HG03139 (cell line): ENCODE results near the gene SYVN1.
A peak's percentile ranks its signal among the peaks of the same experiment; 100 is the strongest.
"Not testable (repeated sequence)": the region's sequence is repeated elsewhere in the genome, so short reads cannot be mapped to it uniquely, and the experiment has no call there.

ENCODE experiments used
- ATAC-seq: cut with Tn5 transposase; IDR thresholded peaks from one replicate; pipeline ENCODE4 v1.9.1; 2021; ENCODE audit not compliant: unreplicated experiment

The SYVN1 gene

DNA sequence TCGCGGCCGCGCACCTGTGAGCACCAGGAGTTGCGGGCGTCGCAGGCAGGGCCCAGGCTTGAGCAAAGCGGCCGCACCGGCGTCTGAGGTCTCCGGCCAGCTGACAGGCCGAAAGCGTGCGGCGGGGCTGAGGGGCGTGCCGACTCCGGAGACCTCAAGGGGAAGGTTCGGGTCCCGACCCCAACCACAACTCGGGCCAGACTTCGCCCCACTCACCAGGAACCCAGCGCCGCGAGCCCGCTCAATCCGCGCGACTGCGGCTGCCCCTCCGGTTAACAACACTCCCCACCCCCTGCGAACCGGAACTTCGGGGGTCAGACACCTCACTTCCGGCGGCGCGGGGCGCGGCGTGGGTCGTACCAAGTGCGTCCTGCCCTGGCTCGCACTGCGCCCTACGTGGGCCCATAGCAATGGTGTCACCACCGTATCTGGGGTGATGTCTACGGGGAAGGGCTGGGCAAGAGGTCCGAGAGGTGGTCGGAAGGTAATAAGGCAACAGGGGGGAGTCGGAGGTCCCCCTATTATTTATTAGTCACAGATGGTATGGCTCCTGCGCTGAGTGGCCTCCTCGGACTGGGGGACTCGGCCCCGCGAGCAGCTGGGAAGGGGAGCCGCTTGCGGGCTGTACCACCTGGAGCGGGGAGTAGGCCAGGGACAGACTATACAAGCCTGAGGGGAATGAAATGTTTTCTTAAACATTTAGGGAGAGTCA lies at the start of gene SYVN1:
TSS of gene SYVN1 (minus strand) at position 280 of the 712 bp plus-strand sequence. CDS start 918 bp downstream, outside the sequence.
- ATAC-seq: peak; percentile 37

DNA sequence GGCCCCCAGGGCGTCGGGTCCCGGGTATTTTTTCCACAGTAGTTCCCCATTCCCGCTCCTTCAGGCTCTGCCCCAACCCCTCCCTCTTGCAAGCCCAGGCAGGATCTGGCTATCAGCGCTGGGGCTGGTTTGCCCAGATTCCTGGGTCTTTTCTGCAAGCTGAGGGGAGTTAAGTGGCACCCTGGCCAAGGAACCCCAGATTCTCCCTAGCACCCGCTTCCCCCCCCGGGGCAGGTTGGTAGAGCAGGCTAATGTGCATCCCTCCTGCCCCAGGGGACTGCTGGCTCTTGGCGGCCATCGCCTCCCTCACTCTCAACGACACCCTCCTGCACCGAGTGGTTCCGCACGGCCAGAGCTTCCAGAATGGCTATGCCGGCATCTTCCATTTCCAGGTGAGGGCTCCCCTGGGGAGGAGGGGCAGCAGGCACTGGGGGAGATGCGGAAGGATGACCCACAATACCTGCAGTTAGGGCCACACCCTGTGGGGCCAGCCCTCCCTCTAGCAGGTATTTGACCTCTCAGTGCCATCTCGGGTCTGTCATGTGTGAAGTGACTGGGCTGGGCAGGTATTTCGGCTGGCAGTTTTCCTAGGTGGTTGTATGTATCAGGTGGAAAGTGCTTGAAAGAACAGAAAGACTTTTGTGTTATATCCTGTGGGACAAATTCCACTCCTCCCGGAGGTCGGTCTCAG lies 49.0 kb upstream of the SYVN1 start:
- ATAC-seq: no peak

DNA sequence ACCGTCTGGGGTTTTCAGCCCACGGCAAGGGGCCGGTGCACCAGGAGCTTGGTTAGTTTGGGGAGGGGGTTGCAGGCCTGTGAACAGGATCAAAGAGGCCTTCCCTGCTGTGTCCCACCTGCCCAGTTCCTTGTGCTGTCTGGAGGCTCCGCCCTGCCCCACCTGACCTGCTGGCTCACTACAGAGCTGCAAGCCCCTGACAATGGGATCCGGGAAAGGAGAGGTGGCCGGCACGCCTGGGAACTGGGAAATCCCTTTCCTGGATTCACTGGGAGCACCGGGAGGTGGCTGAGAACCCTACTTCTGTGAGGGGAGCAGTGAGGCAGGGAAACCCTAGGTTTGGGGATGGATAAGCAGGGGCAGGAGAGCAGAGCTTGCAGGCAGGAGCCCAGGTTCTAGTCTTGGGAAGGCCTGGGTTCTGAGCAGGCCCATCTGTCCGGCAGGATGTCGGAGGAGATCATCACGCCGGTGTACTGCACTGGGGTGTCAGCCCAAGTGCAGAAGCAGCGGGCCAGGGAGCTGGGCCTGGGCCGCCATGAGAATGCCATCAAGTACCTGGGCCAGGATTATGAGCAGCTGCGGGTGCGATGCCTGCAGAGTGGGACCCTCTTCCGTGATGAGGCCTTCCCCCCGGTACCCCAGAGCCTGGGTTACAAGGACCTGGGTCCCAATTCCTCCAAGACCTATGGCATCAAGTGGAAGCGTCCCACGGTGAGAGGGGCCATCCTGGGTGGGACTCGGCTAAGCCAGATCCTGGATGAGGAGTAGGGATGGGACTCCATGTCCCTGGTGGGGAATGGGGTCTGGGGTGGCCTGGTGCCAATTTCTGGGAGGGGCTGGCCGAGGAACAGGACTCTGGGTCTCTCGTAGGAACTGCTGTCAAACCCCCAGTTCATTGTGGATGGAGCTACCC lies 48.2 kb upstream of the SYVN1 start:
- ATAC-seq: no peak

DNA sequence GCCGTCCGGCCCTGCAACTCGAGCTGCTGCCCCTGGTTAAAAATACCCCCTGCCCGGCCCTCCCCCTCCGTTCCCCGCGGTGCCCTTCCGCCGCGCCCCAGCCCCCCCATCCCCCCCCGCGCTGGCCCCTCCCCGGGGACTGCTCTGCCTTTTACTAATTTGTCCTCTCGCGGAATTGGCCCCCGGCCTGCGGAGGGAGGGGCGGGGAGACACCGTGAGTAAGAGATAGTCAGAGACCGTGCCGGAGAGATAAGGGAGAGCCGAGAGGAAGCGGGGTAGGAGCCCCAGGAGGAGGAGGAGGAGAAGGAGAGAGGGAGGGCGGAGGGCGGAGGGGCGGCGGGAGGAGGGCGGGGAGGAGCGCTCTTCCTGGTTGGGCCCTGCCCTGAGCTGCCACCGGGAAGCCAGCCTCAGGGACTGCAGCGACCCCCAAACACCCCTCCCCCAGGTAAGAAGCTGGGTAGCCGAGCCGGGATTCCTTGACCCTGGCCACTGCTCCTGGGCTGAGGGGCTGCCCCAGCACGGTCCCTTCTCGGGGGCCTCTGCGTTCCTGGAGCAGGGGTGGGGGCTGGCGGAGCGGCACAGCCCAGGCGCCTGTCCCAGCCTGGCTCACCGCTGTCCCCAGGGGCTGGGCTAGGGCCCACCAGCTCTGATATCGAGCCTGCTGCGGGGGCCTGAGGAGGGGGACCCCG lies 47.4 kb upstream of the SYVN1 start, which contains the start of gene CAPN1:
TSS of gene CAPN1 (plus strand) at position 360 of the 689 bp plus-strand sequence. CDS start 774 bp downstream, outside the sequence.
- peak; percentile 32 for ATAC-seq

DNA sequence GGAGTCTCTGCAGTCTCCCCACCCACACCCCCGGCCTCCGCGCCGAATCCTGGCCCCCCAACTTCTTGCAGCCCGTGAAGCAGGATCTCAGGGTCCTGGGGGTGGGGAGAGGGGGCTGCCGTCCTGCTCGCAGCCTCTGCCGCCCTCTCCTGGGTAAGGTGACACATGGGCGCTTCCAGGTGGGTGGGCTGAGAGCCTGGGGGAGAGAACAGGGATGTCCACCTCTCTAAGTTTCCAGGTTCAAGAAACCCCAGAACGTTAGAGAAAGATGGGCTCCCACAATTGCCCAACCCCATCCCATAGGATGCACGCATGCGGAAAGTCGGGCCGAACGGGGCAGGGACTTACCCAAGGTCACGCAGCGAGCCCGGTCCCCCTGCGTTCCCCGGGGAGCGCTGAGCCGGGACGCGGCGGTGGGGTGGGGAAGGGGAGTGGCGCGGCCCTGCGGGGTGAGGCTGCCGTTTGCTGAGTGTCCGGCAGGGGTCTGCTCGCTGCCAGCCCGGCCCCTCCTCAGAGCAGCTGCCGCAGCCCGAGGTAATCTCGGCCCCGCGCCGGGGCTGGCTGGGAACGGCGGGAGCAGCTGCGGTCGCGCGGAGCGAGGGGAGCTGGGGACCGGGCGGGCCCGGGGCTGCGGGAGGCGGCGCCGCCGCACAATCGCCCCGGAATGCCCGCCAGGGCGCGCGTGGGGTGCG lies 46.7 kb upstream of the SYVN1 start:
- ATAC-seq: peak; percentile 55

DNA sequence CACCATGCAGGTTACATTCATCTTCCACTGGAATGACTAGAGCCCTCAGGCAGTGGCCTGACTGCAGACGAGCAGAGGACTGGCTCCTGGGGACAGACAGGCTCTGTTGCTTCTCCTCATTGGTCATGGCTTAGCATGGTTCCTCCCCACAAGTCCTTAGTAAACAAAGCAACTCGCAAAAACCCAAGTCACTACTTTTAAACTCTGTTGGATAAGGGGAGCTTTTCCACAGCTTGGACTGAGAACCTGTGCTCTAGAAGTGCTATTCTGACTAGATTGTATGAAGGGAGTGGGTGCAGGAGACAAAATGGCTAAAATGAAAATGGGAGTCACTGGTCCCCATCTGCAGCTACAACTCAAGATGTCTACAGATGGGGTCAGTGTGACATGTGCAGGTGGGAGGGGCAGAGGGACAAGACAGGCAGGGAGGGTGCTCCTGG lies 40.3 kb upstream of the SYVN1 start:
- ATAC-seq: not testable (repeated sequence)

DNA sequence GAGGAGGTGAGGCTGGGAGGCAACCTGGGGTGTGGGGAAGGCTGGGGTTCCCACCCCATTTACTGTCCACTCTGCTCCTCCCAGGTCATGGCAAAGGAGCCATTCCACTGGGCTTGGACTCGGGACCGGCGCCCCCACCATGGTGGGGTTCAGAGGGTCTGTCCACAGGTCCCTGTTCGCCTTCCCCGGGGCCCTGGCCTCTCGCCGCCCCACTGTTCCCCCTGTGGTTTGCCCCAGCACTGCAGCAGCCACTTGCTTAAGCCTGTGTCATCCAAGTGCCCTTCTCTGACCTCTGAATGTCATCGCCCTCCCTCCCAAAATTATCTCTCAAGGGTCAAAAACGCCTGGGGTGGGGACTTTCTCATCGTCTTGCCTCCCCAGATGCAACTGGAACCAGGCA lies 38.3 kb upstream of the SYVN1 start:
- no peak for ATAC-seq

DNA sequence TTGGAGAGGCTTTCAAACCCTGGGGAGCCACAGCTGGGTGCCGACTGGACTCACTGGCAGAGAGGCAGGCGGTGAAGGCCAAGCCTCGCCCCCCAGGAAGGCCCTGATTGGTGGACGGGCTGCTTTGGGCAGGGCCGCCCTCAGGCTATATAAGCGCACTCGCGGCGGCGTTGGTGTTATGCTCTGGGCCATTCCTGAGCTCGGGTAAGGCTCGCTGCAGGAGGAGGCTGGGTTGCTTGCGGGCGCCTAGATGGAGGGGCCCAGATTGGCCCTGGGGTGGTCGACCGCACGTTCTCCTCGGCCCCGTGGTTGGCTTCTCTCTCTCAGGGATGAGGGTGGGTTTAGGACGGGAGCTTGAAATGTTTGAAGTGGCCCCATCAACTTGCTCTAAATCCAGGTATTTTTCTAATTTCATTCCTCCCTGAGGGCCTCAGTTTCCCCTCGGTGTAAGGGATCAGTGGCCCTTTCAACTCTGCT lies 35.8 kb upstream of the SYVN1 start, which contains the start of gene SPDYC:
TSS of gene SPDYC (plus strand) at position 176 of the 477 bp plus-strand sequence. CDS start 1,125 bp downstream, outside the sequence.
- no peak for ATAC-seq

DNA sequence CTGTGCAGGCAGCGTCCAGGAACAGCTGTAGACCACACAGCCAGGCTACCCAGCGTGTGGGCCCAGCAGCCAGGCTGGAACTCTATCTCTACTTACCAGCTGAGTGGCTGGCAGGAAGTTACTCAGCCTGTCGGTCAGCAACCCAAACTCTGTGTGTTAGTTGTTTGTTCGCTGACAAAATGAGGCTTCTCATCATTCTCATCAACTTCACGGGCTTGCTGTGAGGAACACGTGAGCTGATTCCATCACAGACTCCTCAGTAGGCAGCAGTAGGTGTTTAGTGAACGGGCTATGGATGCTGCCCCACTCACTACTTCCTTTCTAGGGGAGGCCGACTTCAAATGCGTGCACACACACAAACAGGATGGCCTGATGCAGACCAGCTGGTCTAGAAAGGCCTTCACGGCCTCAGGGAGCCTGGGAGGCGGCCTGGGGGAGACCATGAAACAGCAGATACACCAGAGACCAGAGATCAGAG lies 34.9 kb upstream of the SYVN1 start:
- ATAC-seq: no peak

DNA sequence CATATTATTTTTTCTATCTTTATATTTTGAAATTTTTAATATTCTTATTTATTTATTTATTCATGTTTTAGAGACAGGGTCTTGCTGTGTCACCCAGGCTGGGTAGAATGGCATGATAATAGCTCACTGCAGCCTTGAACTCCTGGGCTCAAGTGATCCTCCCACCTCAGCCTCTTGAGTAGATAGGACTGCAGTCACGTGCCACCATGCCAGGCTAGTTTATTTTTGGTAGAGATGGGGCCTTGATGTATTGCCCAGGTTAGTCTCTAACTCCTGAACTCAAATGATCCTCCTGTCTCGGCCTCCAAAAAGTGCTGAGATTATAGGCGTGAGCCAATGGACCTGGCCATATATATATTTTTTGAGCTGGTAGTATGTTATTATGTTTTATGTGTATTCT lies 33.3 kb upstream of the SYVN1 start:
- ATAC-seq: no peak

DNA sequence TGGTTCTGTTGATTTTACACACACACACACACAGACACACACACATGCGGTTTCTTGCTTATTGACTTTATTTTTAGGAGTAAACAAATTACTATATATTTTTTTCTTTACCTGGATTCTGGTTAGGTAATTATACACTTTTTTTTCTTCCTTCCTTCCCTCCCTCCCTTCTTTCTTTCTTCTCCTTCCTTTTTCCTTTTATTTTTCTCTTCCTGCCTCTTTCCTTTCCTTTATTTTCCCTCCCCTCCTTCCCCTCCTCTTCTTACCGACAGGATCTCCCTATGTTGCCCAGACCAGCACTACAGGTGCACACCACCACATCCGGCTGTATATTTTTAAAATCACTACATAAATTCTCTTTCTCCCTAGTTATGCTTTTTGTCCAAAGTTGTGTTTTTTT lies 32.6 kb upstream of the SYVN1 start:
- no peak for ATAC-seq

DNA sequence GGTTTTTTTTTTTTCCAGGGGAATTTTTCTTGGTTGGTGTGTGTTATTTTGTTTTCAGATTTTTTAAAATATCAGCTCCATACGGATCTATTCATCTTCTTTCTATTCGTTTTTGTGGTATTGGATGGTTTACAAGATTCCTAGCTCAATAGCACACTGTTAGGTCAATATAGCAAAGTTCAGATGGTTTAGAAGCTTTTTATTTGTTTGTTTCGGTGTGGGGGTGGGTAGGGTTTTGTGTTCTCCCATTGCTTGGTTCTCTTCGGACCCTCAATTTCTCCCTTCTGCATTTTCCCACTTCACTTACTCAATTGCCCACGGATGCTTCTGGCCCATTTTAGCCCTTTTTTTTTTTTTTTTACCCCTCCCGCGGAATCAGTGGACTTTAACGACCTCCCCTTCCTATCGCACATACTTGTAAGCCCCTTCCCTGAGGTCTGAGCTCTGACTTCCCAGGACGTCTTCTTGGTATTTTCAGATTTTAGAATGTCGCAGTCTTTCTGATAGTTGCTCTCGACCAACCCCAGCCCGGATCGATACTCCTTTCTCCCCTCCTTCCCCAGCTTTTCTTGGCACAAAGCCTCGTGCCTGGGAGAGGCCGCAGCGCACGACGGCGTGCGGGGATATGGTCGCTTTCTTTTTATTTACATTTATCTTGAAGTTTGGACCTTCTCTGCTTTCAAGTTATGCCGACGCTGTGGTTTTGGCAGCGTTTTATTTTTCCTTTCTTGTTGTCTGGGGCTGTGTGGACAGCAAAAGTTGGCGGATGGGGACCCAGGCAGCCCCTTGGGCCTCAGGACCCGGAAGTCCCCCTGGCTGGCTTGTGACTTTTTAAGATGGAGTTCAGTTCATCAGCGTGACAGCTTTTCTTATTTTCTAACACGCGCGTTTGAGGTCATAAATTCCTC lies 31.3 kb upstream of the SYVN1 start:
- no peak for ATAC-seq

DNA sequence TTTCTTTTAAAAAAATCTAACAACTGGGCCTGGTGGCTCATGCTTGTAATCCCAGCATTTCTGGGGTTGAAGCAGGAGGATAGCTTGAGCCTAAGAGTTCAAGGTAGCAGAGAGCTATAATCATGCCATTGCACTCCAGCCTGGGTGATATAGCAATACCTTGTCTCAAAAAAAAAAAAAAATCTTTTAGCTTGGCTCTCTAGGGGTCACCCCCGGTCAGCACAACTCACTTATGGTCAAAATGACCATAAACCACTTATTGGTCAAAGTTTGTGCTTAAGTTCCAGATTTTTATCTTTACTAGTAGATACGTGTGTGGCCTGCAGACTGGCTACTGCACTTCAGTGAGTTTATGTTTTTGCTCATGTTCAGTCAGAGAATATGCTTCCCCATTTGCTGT lies 29.4 kb upstream of the SYVN1 start:
- ATAC-seq: no peak

DNA sequence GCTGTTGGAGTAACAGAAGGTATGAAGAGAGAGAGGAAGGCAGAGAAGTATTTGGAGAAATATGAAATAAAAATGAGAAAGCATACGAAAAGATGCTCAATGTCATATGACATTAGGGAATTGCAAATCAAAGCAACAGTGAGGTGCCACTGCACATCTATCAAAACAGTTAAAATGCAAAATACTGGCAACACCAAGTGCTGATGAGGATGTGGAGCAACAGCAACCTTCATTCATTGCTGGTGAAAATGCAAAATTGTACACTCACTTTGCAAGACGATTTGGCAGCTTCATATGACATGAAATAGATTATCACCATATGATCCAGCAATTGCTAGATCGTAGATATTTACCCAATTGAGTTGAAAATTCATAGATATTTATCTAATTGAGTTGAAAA lies 26.3 kb upstream of the SYVN1 start:
- no peak for ATAC-seq

DNA sequence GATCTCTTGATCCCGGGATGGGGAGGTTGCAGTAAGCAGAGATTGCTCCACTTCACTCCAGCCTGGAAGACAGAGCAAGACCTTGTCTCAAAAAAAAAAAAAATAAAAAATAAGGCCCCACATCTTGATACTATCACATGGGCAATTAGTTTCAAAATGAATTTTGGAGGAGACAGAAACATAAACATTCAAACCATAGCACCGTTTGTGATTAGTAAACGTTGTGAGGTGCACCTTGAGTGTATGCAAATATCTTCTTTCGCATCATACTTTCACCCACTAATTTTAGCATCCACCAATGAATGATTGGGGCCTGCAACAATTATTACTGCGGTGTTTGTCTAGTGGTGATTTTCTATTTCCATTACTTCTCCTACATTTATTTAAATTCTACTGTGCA lies 24.7 kb upstream of the SYVN1 start:
- no peak for ATAC-seq

DNA sequence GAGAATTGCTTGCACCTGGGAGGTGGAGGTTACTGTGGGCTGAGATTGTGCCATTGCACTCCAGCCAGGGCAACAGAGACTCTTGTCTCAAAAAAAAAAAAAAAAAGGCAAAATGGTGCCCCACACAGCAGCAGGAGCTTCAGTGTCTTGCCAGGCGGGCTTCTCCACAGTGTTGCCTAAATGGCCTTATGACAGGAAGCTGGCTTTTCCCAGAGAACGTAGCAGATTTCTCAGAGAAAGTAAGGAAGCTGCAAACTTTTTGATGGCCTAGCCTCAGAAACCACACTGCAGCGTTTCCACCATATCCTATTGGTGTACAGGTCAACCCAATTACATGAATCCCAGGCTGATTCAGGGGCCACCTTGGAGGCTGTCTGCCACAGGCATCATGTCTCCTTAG lies 23.0 kb upstream of the SYVN1 start:
- ATAC-seq: no peak

DNA sequence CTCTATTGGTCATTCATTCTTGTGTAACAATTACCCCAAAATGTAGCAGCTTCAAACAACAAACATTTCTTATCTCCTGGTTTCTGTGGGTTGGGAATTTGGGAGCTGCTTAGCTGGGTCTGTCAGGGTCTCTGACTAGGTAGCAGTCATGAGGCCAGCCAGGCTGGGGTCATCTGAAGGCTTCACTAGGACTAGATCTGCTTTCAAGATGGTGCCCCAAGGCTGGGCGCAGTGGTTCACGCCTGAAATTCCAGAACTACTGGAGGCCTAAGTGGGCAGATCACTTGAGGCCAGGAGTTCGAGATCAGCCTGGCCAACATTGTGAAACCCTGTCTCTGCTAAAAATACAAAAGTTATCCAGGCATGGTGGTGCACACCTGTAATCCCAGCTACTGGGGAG lies 22.6 kb upstream of the SYVN1 start:
- no peak for ATAC-seq

DNA sequence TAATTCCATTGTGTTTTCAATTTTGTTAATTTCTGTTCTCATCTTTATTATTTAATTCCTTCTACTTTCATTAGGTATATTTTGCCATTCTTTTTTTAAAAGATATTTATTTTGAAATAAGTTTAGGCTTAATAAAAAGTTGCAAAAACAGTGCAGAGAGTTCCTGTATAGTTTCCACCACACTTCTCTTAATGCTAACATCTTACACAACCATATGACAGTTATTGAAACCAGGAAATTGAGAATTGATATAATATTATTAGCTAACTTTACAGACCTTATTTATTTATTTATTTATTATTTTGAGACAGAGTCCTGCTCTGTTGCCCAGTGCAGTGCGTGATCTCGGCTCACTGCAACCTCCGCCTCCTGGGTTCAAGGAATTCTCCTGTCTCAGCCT lies 21.9 kb upstream of the SYVN1 start:
- ATAC-seq: no peak

DNA sequence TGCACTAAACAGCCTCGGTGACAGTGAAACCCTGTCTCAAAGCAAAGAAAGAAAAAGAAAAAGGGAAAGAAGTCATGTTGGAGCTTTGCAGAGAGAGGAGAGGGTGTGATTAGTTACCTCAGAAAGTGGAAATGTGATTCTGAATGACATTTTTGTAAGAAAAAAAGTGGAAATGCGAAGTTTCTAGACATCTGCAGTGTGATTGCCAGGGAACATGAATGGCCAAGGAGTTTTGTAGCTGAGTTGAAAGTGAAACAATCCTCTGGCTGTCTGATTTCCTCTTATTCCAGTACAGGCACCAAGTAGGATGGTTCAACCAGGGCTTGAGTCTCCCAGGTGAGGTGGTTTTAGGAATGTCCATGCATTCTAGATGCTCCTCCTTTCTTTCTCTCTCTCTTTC lies 17.8 kb upstream of the SYVN1 start:
- no peak for ATAC-seq
